Smooth muscle cell (in vitro differentiated cells): ENCODE measurements around the gene TRIM31. TPM values are rescaled to one million over a fixed set of nuclear protein-coding genes. Genes with fewer than 3 reads are reported as not detected.

ENCODE experiments used
- DNase-seq: peaks from one replicate; lab custom pipeline; 2025; ENCODE audit not compliant: unreplicated experiment; lab: John Stamatoyannopoulos, UW
- H2AFZ ChIP-seq: fragments of 200-600 bp; sonication (generic); 2 replicates; pipeline ENCODE4 v1.6.0; 2016; ENCODE audit warnings: antibody characterized with exemption, low read depth, mild to moderate bottlenecking
- H3F3A ChIP-seq: fragments of 200-600 bp; sonication (generic); 2 replicates; pipeline ENCODE4 v1.6.0; 2017; ENCODE audit warnings: antibody characterized with exemption, low read depth
- H3K27ac ChIP-seq: fragments of 200-600 bp; sonication (generic); 2 replicates; pipeline ENCODE4 v1.5.1; 2016; ENCODE audit warnings: low read depth, mild to moderate bottlenecking
- H3K27me3 ChIP-seq: fragments of 200-600 bp; sonication (generic); 2 replicates; pipeline ENCODE4 v1.6.1; 2016; ENCODE audit warnings: low read depth, mild to moderate bottlenecking
- H3K36me3 ChIP-seq: fragments of 200-600 bp; sonication (generic); 2 replicates; pipeline ENCODE4 v1.5.1; 2016; ENCODE audit warnings: low read depth
- H3K4me1 ChIP-seq: fragments of 200-600 bp; sonication (generic); 2 replicates; pipeline ENCODE4 v1.5.1; 2016; ENCODE audit warnings: low read depth
- H3K4me2 ChIP-seq: fragments of 200-600 bp; sonication (generic); 2 replicates; pipeline ENCODE4 v1.6.0; 2016; ENCODE audit warnings: mild to moderate bottlenecking
- H3K4me3 ChIP-seq: fragments of 200-600 bp; sonication (generic); 2 replicates; pipeline ENCODE4 v1.5.1; 2016; ENCODE audit warnings: mild to moderate bottlenecking
- H3K79me2 ChIP-seq: fragments of 200-600 bp; sonication (generic); 2 replicates; pipeline ENCODE4 v1.6.0; 2016; ENCODE audit warnings: low read depth, mild to moderate bottlenecking
- H3K9ac ChIP-seq: fragments of 200-600 bp; sonication (generic); 2 replicates; pipeline ENCODE4 v1.6.0; 2016; ENCODE audit warnings: low read depth
- H3K9me3 ChIP-seq: fragments of 200-600 bp; sonication (generic); replicated peaks from 2 replicates; pipeline ENCODE4 v1.5.1; 2016; ENCODE audit warnings: low read depth
- H4K20me1 ChIP-seq: fragments of 200-600 bp; sonication (generic); 2 replicates; pipeline ENCODE4 v1.6.0; 2016; ENCODE audit warnings: low read depth
- WGBS: methylation state at CpG from one replicate; pipeline ENCODE4 v1.1.7; 2016; ENCODE audit warnings: low lambda C conversion rate; 5-methylcytosine and 5-hydroxymethylcytosine counted together
- polyA plus RNA-seq: library from polyadenylated mRNA; unstranded; fragments of >200 nt; fragmentation: Nextera tagmentation; extraction: Ambion mirVana; gene quantifications from 2 replicates; pipeline ENCODE4 v1.2.1, GENCODE V29; 2016
- total RNA-seq: library from RNA; depleted of rRNA; stranded (reverse); fragments of >200 nt; gene quantifications from 2 replicates; pipeline ENCODE4 v1.2.3, GENCODE V29; 2014
- TF ChIP-seq, protein P1 (sequence below): fragments of 200-600 bp; sonication (generic); IDR thresholded peaks from 2 replicates; pipeline ENCODE4 v1.5.1; 2017; ENCODE audit warnings: borderline replicate concordance, mild to moderate bottlenecking, antibody characterized with exemption; ENCODE audit not compliant: insufficient read depth, poor library complexity, severe bottlenecking

TRIM31 gene
- total and polyA plus RNA-seq, 2 experiments from 2014 or later: 0.18 TPM; not detected in 1

DNA sequence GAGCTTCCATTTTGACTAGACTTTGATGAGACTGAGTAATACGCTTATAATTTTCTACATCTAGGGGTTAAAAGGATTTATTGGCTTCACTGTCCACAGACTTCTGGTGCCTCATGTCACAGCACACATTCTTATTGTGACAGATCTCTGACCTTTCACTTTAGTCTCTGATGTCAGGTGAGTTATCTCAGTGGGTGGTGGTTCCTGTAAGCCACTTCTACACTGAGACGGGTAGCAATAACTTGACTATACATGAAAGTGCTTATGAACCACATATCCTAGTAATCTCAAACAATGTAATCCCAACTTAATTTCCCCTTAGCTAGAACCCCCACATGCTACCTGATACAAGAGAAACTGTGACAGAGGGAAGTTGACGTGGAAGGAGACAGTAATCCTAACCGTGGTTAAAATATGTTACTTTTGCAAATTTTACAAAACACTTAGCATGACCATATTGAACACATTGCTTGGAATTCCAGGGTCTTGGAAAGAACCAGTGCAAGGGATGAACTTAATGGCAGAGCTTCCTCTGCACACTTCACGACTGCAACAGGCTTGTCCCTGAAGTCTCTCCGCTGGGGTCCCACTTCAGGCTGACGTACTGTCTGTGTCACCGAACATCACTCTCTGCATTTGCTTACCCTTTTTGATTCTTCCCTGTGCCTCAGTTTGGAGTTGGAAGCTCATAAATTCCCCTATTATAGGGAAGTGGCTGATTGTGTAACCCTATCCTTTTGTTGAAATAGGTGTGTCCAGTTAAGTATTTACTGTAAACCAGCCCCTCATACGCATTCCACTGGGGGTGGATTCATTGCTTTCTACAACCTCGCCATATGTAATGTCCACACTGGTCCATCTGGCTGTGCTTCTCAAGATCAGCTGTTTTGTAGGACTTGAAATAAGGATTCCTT lies 16.6 kb upstream of the TRIM31 start:
- Histone ChIP-seq H3K27ac (no peak overlapping the region), H3K4me3 (no peak overlapping the region), H3K4me2 (no peak overlapping the region), H3K79me2 (no peaks in the 10 kb centered on the region), H3K4me1 (no peaks in the 10 kb centered on the region), H2AFZ (no peak overlapping the region), H3K9ac (no peak overlapping the region), H4K20me1 (no peaks in the 10 kb centered on the region), H3K27me3 (peaks cover 98% of the 10 kb centered on the region), H3F3A (no peaks in the 10 kb centered on the region), H3K9me3 (no peaks in the 10 kb centered on the region), H3K36me3 (no peaks in the 10 kb centered on the region)
- TF ChIP-seq, protein P1, sequence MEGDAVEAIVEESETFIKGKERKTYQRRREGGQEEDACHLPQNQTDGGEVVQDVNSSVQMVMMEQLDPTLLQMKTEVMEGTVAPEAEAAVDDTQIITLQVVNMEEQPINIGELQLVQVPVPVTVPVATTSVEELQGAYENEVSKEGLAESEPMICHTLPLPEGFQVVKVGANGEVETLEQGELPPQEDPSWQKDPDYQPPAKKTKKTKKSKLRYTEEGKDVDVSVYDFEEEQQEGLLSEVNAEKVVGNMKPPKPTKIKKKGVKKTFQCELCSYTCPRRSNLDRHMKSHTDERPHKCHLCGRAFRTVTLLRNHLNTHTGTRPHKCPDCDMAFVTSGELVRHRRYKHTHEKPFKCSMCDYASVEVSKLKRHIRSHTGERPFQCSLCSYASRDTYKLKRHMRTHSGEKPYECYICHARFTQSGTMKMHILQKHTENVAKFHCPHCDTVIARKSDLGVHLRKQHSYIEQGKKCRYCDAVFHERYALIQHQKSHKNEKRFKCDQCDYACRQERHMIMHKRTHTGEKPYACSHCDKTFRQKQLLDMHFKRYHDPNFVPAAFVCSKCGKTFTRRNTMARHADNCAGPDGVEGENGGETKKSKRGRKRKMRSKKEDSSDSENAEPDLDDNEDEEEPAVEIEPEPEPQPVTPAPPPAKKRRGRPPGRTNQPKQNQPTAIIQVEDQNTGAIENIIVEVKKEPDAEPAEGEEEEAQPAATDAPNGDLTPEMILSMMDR: no peak
- DNase-seq: no peak
- WGBS: 85% methylated on average over 10 of the region's 10 CpGs

DNA sequence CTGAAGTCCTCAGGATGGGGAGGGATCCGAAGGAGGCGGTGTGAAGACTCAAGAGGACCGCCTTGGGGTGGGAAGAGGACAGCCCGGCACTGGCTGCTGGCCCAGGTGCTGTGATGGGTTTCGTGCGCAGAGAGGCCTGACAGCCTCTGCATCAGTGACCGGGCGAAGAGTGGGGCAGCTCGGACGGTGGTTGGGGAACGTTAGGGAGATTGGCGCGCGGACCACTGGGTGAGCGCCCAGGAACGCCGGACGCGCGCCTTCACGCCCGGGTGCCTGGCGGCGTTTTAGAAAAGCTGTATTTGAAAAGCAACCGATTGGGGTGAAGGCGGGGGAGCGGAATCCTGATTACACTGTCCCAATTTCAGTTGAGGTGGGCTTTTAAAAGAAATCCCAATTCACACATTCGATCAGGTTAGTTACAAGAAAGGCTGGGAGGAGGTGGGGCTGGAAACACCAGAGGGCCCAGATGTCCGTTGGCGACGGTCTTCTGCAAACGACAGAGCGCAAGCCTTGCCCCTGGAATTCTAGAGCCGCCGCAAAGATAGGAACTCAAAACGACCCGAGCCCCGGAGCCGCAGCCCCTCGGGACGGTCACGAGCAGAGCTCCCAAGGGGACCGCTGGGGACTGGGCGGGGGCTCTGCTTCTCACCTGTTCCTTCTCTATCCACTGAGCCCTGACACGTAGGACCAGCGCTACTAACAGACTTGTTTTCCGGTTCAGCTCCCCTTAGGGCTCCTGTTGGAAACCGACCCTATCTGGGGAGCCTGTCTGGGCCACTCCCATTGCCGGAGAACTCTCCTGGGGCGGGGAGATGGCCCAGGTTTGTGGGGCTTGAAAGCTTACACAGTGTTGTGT lies 14.6 kb upstream of the TRIM31 start:
- Histone ChIP-seq H3K4me3 (peak overlapping the region; percentile 5), H3K9ac (no peak overlapping the region), H3K79me2 (no peaks in the 10 kb centered on the region), H3K27me3 (peaks cover 95% of the 10 kb centered on the region), H3K36me3 (no peaks in the 10 kb centered on the region), H2AFZ (no peak overlapping the region), H4K20me1 (no peaks in the 10 kb centered on the region), H3K4me2 (no peak overlapping the region), H3F3A (no peaks in the 10 kb centered on the region), H3K9me3 (no peaks in the 10 kb centered on the region), H3K4me1 (no peaks in the 10 kb centered on the region), H3K27ac (no peak overlapping the region)
- WGBS: 3% methylated on average over 50 of the region's 50 CpGs
- no peak for DNase-seq
- TF ChIP-seq, protein P1: no peak

DNA sequence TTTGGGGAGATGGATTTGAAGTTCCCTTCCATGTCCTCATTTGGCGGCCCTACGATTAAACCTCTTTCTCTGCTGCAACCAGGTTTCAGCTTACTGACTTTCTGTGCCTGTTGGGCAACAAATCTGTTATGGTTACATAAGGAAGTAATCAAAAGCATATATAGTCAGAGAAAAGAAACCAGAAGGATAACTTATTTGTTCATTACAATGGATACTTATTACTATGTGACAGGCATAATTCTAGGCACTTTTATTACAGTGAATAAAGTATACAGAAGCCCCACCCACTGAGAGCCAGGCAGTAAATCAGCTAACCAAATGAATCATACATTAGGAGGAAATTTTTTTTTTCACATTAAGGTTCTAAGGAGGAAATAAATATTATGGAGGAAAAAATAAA lies 9.6 kb upstream of the TRIM31 start:
- Histone ChIP-seq H2AFZ (no peak overlapping the region), H3K9ac (no peak overlapping the region), H3K9me3 (no peaks in the 10 kb centered on the region), H3F3A (peaks cover 3% of the 10 kb centered on the region), H3K79me2 (no peaks in the 10 kb centered on the region), H3K27me3 (peaks cover 55% of the 10 kb centered on the region), H3K27ac (no peak overlapping the region), H3K36me3 (no peaks in the 10 kb centered on the region), H3K4me1 (no peaks in the 10 kb centered on the region), H3K4me2 (no peak overlapping the region), H4K20me1 (no peaks in the 10 kb centered on the region), H3K4me3 (no peak overlapping the region)
- WGBS: 60% methylated on average over 2 of the region's 2 CpGs
- no peak for DNase-seq
- TF ChIP-seq, protein P1: no peak
